H1 (cell line): ENCODE data around the gene DTX4. TPM values are rescaled to one million over a fixed set of nuclear protein-coding genes. Genes with fewer than 3 reads are reported as not detected.

Experiments used
- CHD2 ChIP-seq: IDR thresholded peaks from 2 replicates; pipeline ENCODE4 v1.6.1; 2012; ENCODE audit warnings: low read length, improper control_type of control experiment
- POU5F1 ChIP-seq: IDR thresholded peaks from 2 replicates; pipeline ENCODE4 v1.6.1; 2011; ENCODE audit warnings: low read depth, mild to moderate bottlenecking, low read length, moderate library complexity
- YY1 ChIP-seq: IDR thresholded peaks from 2 replicates; pipeline ENCODE4 v1.6.1; 2011; ENCODE audit warnings: low read depth, mild to moderate bottlenecking, low read length
- polyA plus RNA-seq, 7 experiments: library from polyadenylated mRNA; depleted of rRNA in 3 of 7; stranded (reverse) in 5 of 7; unstranded in 2 of 7; fragments of >200 nt in 5 of 7; fragments of 200-250 nt in 2 of 7; gene quantifications; 1 replicate in 5 of 7; 2 replicates in 1 of 7; 4 replicates in 1 of 7; pipeline versions ENCODE4 v1.2.1 to v1.2.3, GENCODE V29; 2011 to 2013; ENCODE audit warnings: missing spikeins in 2 of 7, mixed read lengths in 2 of 7
- total RNA-seq: library from RNA; stranded (reverse); fragmentation: NEBNext Ultra II Directional; extraction: Animal tissue kit (Norgen Biotek cat#: 25700); gene quantifications from 2 replicates; pipeline ENCODE4 v1.2.1, GENCODE V29; 2021
- TF ChIP-seq, protein P1 (sequence below): fragments of 300-600 bp; sonication (generic); IDR thresholded peaks from 2 replicates; pipeline ENCODE4 v1.7.1; 2012; ENCODE audit warnings: low read length, moderate library complexity, mild to moderate bottlenecking, inconsistent platforms; ENCODE audit not compliant: insufficient replicate concordance

The DTX4 gene
- total and polyA plus RNA-seq, 2 of the 8 experiments (the other 6 are each of a cell fraction or from before 2014, with no cell fraction given): 5.1 to 18.8 TPM

DNA sequence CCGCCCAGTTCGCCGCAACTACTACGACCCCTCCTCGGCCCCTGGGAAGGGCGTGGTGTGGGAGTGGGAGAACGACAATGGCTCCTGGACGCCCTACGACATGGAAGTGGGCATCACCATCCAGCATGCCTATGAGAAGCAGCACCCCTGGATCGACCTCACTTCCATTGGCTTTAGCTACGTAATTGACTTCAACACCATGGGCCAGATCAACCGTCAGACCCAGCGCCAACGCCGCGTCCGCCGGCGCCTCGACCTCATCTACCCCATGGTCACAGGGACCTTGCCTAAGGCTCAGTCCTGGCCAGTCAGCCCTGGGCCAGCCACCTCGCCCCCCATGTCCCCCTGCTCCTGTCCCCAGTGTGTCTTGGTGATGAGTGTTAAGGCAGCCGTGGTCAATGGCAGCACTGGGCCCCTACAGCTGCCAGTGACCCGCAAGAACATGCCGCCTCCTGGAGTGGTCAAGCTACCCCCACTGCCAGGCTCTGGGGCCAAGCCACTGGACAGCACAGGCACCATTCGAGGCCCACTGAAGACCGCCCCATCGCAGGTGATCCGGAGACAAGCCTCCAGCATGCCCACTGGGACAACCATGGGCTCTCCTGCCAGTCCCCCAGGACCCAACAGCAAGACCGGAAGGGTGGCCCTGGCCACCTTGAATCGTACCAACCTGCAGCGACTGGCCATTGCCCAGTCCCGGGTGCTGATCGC is 10.0 kb downstream of the DTX4 start (continued):
- TF ChIP-seq CHD2 (no peak), YY1 (no peak), POU5F1 (no peak)
- TF ChIP-seq, protein P1, sequence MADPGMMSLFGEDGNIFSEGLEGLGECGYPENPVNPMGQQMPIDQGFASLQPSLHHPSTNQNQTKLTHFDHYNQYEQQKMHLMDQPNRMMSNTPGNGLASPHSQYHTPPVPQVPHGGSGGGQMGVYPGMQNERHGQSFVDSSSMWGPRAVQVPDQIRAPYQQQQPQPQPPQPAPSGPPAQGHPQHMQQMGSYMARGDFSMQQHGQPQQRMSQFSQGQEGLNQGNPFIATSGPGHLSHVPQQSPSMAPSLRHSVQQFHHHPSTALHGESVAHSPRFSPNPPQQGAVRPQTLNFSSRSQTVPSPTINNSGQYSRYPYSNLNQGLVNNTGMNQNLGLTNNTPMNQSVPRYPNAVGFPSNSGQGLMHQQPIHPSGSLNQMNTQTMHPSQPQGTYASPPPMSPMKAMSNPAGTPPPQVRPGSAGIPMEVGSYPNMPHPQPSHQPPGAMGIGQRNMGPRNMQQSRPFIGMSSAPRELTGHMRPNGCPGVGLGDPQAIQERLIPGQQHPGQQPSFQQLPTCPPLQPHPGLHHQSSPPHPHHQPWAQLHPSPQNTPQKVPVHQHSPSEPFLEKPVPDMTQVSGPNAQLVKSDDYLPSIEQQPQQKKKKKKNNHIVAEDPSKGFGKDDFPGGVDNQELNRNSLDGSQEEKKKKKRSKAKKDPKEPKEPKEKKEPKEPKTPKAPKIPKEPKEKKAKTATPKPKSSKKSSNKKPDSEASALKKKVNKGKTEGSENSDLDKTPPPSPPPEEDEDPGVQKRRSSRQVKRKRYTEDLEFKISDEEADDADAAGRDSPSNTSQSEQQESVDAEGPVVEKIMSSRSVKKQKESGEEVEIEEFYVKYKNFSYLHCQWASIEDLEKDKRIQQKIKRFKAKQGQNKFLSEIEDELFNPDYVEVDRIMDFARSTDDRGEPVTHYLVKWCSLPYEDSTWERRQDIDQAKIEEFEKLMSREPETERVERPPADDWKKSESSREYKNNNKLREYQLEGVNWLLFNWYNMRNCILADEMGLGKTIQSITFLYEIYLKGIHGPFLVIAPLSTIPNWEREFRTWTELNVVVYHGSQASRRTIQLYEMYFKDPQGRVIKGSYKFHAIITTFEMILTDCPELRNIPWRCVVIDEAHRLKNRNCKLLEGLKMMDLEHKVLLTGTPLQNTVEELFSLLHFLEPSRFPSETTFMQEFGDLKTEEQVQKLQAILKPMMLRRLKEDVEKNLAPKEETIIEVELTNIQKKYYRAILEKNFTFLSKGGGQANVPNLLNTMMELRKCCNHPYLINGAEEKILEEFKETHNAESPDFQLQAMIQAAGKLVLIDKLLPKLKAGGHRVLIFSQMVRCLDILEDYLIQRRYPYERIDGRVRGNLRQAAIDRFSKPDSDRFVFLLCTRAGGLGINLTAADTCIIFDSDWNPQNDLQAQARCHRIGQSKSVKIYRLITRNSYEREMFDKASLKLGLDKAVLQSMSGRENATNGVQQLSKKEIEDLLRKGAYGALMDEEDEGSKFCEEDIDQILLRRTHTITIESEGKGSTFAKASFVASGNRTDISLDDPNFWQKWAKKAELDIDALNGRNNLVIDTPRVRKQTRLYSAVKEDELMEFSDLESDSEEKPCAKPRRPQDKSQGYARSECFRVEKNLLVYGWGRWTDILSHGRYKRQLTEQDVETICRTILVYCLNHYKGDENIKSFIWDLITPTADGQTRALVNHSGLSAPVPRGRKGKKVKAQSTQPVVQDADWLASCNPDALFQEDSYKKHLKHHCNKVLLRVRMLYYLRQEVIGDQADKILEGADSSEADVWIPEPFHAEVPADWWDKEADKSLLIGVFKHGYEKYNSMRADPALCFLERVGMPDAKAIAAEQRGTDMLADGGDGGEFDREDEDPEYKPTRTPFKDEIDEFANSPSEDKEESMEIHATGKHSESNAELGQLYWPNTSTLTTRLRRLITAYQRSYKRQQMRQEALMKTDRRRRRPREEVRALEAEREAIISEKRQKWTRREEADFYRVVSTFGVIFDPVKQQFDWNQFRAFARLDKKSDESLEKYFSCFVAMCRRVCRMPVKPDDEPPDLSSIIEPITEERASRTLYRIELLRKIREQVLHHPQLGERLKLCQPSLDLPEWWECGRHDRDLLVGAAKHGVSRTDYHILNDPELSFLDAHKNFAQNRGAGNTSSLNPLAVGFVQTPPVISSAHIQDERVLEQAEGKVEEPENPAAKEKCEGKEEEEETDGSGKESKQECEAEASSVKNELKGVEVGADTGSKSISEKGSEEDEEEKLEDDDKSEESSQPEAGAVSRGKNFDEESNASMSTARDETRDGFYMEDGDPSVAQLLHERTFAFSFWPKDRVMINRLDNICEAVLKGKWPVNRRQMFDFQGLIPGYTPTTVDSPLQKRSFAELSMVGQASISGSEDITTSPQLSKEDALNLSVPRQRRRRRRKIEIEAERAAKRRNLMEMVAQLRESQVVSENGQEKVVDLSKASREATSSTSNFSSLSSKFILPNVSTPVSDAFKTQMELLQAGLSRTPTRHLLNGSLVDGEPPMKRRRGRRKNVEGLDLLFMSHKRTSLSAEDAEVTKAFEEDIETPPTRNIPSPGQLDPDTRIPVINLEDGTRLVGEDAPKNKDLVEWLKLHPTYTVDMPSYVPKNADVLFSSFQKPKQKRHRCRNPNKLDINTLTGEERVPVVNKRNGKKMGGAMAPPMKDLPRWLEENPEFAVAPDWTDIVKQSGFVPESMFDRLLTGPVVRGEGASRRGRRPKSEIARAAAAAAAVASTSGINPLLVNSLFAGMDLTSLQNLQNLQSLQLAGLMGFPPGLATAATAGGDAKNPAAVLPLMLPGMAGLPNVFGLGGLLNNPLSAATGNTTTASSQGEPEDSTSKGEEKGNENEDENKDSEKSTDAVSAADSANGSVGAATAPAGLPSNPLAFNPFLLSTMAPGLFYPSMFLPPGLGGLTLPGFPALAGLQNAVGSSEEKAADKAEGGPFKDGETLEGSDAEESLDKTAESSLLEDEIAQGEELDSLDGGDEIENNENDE: no peak
